Memory B cell (primary cell): ENCODE measurements around the gene RILPL1.
"Not testable (repeated sequence)": the region's sequence is repeated elsewhere in the genome, so short reads cannot be mapped to it uniquely, and the experiment has no call there.

Experiments used
- ATAC-seq: fragments of 150-1000 bp; cut with Tn5 transposase; 2 replicates; pipeline ENCODE4 v1.10.0; 2021; ENCODE audit warnings: low read depth, mild to moderate bottlenecking, moderate library complexity
- DNase-seq, 2 donors: peaks; one replicate each; pipeline ENCODE4 v3.0.0; 2022; ENCODE audit warnings: low spot score in 2 of 2
- H3K27ac Mint-ChIP-seq: one replicate; pipeline ENCODE4 v1.8.0; 2022; ENCODE audit warnings: mild to moderate bottlenecking, moderate library complexity, mixed read lengths
- H3K27me3 Mint-ChIP-seq: one replicate; pipeline ENCODE4 v1.8.0; 2022; ENCODE audit warnings: mixed read lengths
- H3K36me3 Mint-ChIP-seq: one replicate; pipeline ENCODE4 v1.8.0; 2022; ENCODE audit warnings: mild to moderate bottlenecking, mixed read lengths
- H3K4me1 Mint-ChIP-seq: one replicate; pipeline ENCODE4 v1.8.0; 2022; ENCODE audit warnings: mixed read lengths
- H3K4me3 Mint-ChIP-seq: one replicate; pipeline ENCODE4 v1.8.0; 2022; ENCODE audit warnings: mild to moderate bottlenecking, moderate library complexity, mixed read lengths
- H3K9me3 Mint-ChIP-seq: one replicate; pipeline ENCODE4 v1.8.0; 2022; ENCODE audit warnings: mixed read lengths

Gene RILPL1

GRCh38 chr12:123449856-123450255 is 83.7 kb downstream of the RILPL1 start:
- no peak for DNase-seq
- H3K4me3 Mint-ChIP-seq = no peak overlapping the region

GRCh38 chr12:123449249-123449733 is 84.2 kb downstream of the RILPL1 start:
- Mint-ChIP-seq H3K27me3 (no peaks in the 10 kb centered on the region), H3K4me1 (peaks cover 19% of the 10 kb centered on the region), H3K36me3 (no peaks in the 10 kb centered on the region), H3K9me3 (no peaks in the 10 kb centered on the region), H3K27ac (peak overlapping the region; percentile 80), H3K4me3 (peak overlapping the region; percentile 21)
- no peak for ATAC-seq
- DNase-seq = no peak

More at GRCh38 chr12:123449856-123450255, 83.7 kb downstream of the RILPL1 start:
- peak overlapping the region; percentile 80 for H3K27ac Mint-ChIP-seq
- H3K4me1 Mint-ChIP-seq = peaks cover 19% of the 10 kb centered on the region
- no peak for ATAC-seq
- H3K9me3 Mint-ChIP-seq = no peaks in the 10 kb centered on the region
- no peaks in the 10 kb centered on the region for H3K27me3 Mint-ChIP-seq
- no peaks in the 10 kb centered on the region for H3K36me3 Mint-ChIP-seq

DNA sequence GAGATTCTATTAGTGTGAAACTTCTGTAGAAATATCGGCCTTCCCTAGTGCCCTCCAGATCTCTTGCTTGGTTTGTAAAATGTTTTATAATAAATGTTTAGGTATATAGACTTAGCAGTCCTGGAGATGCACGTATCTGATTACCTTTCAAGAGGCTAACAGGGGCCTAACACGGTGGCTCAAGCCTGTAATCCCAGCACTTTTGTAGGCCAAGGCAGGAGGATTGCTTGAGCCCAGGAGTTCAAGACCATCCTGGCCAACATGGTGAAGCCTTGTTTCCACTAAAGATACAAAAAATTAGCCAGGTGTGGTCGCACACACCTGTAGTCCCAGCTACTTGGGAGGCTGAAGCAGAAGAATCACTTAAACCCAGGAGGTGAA is 87.2 kb downstream of the RILPL1 start:
- no peaks in the 10 kb centered on the region for H3K36me3 Mint-ChIP-seq
- peaks cover 29% of the 10 kb centered on the region for H3K4me1 Mint-ChIP-seq
- DNase-seq = no peak
- H3K27me3 Mint-ChIP-seq = no peaks in the 10 kb centered on the region
- ATAC-seq = no peak
- no peaks in the 10 kb centered on the region for H3K9me3 Mint-ChIP-seq
- peak overlapping the region; percentile 97 for H3K27ac Mint-ChIP-seq
- peak overlapping the region; percentile 74 for H3K4me3 Mint-ChIP-seq

GRCh38 chr12:123445388-123446332 is 87.9 kb downstream of the RILPL1 start:
- peak; percentile 62 for ATAC-seq
- peaks cover 29% of the 10 kb centered on the region for H3K4me1 Mint-ChIP-seq
- peak overlapping the region; percentile 97 for H3K27ac Mint-ChIP-seq
- H3K36me3 Mint-ChIP-seq = no peaks in the 10 kb centered on the region
- peak in 1 of 2 donors; percentile 39 for DNase-seq
- no peaks in the 10 kb centered on the region for H3K27me3 Mint-ChIP-seq
- peak overlapping the region; percentile 74 for H3K4me3 Mint-ChIP-seq
- no peaks in the 10 kb centered on the region for H3K9me3 Mint-ChIP-seq

DNA sequence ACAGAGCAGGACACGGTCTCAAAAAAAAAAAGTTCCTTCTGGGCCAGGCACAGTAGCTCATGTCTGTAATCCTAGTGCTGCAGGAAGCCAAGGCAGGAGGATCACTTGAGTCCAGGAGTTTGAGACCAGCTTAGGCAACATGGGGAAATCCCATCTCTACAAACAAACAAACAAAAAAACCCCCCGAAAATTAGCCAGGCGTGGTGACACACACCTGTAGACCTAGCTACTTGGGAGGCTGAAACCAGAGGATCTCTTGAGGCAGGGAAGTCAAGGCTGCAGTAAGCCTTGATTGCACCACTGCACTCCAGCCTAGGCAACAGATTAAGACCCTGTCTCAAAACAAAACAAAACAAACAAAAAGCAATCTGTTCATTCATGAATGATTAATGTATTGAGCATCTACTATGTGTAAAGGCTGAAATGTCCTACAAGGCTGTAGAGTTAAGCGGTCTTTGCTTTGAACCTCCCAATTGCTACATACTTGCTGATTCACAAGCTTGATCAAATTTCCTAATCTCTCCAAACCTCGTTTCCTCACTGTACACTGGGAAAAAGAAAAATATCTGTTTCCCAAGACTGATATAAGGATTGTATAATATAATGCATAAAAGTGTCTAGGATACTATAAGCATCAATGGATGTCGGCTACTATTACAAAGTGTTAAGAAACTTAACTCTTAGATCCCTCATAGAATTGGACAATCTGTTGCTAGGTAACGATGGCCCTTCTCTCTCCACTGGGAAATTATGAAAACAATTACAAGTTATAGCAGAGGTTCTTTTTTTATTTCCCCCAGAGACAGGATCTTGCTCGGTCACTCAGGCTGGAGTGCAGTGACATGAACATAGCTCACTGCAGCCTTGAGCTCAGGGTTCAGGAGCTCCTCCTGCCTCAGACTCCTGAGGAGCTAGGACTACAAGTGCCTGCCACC is 89.2 kb downstream of the RILPL1 start:
- Mint-ChIP-seq H3K9me3 (no peaks in the 10 kb centered on the region), H3K27ac (peak overlapping the region; percentile 97), H3K4me3 (no peak overlapping the region), H3K36me3 (no peaks in the 10 kb centered on the region), H3K27me3 (no peaks in the 10 kb centered on the region), H3K4me1 (peaks cover 28% of the 10 kb centered on the region)
- no peak for DNase-seq
- ATAC-seq = no peak

GRCh38 chr12:123442774-123443173 is 90.7 kb downstream of the RILPL1 start:
- peak overlapping the region; percentile 48 for H3K27ac Mint-ChIP-seq
- H3K4me3 Mint-ChIP-seq = no peak overlapping the region
- ATAC-seq = no peak

DNA sequence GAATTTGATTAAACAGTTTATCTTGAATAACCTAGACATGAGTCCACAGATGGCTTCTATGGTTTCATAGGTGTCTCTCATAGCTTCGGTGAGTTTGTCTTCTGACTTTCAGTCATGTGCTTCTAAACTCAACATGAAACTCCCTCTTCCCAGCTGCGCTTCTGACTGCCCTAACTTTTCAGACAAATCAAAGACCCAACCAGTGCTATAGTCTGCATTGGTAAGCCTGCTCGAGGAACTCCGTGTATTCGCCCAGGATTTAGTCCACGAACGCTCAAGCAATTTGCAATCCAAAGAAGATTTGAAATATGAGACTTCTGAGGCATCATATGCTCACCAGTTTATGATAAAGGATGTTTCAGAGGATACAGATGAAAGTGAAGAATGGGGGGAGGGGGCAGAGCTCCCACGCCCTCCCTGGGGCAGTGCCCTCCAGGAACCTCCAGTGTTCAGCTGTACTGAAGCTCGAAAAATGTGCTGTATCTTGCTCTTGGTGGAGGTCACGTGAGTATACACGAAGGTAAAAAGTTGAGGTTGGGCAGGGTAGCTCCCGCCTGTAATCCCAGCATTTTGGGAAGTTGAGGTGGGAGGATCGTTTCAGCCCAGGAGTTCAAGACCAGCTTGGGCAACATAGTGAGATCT is 91.9 kb downstream of the RILPL1 start:
- no peak for DNase-seq
- no peak for ATAC-seq
- peaks cover 22% of the 10 kb centered on the region for H3K4me1 Mint-ChIP-seq
- H3K4me3 Mint-ChIP-seq = peak overlapping the region; percentile 39
- H3K27me3 Mint-ChIP-seq = no peaks in the 10 kb centered on the region
- H3K9me3 Mint-ChIP-seq = no peaks in the 10 kb centered on the region
- peak overlapping the region; percentile 87 for H3K27ac Mint-ChIP-seq
- no peaks in the 10 kb centered on the region for H3K36me3 Mint-ChIP-seq

More at GRCh38 chr12:123442774-123443173, 90.7 kb downstream of the RILPL1 start:
- Mint-ChIP-seq H3K36me3 (no peaks in the 10 kb centered on the region), H3K9me3 (no peaks in the 10 kb centered on the region), H3K27me3 (no peaks in the 10 kb centered on the region), H3K4me1 (peaks cover 22% of the 10 kb centered on the region)
- no peak for DNase-seq

GRCh38 chr12:123436017-123436964 is 97.2 kb downstream of the RILPL1 start, which contains the start of gene RILPL2:
TSS of gene RILPL2 (minus strand) at chr12:123436684. CDS start at chr12:123436420, 264 bp downstream.
- Mint-ChIP-seq H3K27ac (peak within 1 kb of the TSS; percentile 95), H3K4me3 (peak within 1 kb of the TSS; percentile 96), H3K27me3 (no peaks in the 10 kb centered on the region), H3K4me1 (peaks cover 20% of the 10 kb centered on the region), H3K36me3 (peaks cover 4% of the 10 kb centered on the region), H3K9me3 (no peaks in the 10 kb centered on the region)
- ATAC-seq = peak; percentile 84
- peak; percentile 92 to 94 for DNase-seq

- Mint-ChIP-seq H3K4me1 (peaks cover 25% of the 10 kb centered on the region), H3K9me3 (no peaks in the 10 kb centered on the region), H3K36me3 (peaks cover 10% of the 10 kb centered on the region), H3K27ac (peak overlapping the region; percentile 95), H3K27me3 (no peaks in the 10 kb centered on the region), H3K4me3 (peak overlapping the region; percentile 96)
- ATAC-seq = no peak
- DNase-seq = no peak
Measured at GRCh38 chr12:123435636-123436016, 97.9 kb downstream of the RILPL1 start.

DNA sequence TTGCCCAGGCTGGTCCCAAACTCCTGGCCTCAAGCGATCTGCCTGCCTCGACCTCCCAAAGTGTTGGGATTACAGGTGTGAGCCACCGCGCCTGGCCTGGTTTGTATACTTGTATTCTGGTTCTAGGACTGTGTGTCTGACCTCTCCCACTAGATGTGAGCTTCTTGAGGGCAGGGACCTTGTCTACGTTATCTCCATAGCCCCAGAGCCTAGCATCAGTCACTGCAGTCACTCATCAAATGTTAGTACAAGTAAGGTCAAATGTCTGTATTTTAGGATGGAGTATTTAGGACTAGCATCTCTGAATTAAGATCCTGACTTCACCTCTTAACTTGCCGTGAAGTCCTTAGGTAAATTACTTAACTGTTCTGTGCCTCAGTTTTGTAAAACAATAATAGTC is 99.9 kb downstream of the RILPL1 start:
- no peaks in the 10 kb centered on the region for H3K9me3 Mint-ChIP-seq

DNA sequence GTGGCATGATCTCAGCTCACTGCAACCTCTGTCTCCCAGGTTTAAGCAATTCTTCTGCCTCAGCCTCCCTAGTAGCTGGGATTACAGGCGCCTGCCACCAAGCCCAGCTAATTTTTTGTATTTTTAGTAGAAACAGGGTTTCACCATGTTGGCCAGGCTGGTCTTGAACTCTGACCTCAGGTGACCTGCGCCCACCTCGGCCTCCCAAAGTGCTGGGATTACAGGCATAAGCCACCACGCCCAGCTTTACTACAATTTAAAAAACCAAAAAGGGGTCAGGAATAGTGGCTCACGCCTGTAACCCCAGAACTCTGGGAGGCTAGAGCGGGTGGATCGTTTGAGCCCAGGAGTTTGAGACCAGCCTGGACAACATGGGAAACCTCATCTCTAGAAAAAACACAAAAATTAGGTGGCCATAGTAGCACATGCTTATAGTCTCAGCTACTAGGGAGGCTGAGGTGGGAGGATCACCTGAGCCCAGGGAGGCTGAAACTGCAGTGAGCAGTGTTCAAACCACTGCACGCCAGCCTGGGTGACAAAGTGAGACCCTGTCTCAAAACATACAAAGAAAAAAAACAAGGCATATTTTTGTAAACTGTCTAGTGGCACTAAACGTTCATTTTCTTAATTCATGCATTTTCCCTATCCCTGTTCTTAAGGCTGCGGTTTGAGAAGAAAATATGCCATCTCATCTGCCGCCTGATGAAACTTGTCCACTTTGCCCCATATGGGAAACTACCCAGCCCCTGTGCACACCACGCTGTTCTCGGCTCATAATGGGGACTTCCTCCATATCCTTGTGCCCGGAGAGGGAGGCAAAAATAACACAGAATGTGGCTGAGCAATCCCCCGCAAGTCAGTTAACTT is 101.3 kb downstream of the RILPL1 start:
- DNase-seq (peak in 1 of 2 donors; percentile 33), ATAC-seq (peak; percentile 34)
- peaks cover 18% of the 10 kb centered on the region for H3K36me3 Mint-ChIP-seq
- H3K9me3 Mint-ChIP-seq, H3K27me3 Mint-ChIP-seq: not testable (repeated sequence)
- peak overlapping the region; percentile 85 for H3K4me3 Mint-ChIP-seq
- H3K27ac Mint-ChIP-seq = peak overlapping the region; percentile 95
- H3K4me1 Mint-ChIP-seq = peaks cover 33% of the 10 kb centered on the region

More for the DNA sequence above, 99.9 kb downstream of the RILPL1 start:
- no peak for DNase-seq
- Mint-ChIP-seq H3K27ac (peak overlapping the region; percentile 95), H3K36me3 (peaks cover 15% of the 10 kb centered on the region), H3K4me3 (peak overlapping the region; percentile 85), H3K4me1 (peaks cover 27% of the 10 kb centered on the region), H3K27me3 (no peaks in the 10 kb centered on the region)
- no peak for ATAC-seq

GRCh38 chr12:123429101-123429500 is 104.4 kb downstream of the RILPL1 start:
- not testable (repeated sequence) for ATAC-seq, H3K9me3 Mint-ChIP-seq, DNase-seq, H3K4me3 Mint-ChIP-seq, H3K27me3 Mint-ChIP-seq
- H3K36me3 Mint-ChIP-seq = peaks cover 22% of the 10 kb centered on the region
- peak overlapping the region; percentile 95 for H3K27ac Mint-ChIP-seq
- H3K4me1 Mint-ChIP-seq = peaks cover 32% of the 10 kb centered on the region
